Activated B cell treated with CpG ODN at 0.5 μM for 24 hours (primary cell): Measurements from ENCODE around the gene RALGAPB. TPM values are rescaled to one million over a fixed set of nuclear protein-coding genes. Genes with fewer than 3 reads are reported as not detected.

Experiments used
- ATAC-seq: fragments of 200-7000 bp; cut with Tn5 transposase; one replicate; pipeline ENCODE4 v1.10.0; 2021; ENCODE audit warnings: low read depth, mild to moderate bottlenecking, moderate library complexity
- CTCF ChIA-PET: fragments of 350-600 bp; sonication (Branson Sonifier 250); formaldehyde crosslinking; loops from one replicate; lab custom pipeline; 2021; ENCODE audit warnings: antibody characterized with exemption; lab: Charles Lee
- POLR2A ChIA-PET: fragments of 350-600 bp; sonication (Branson Sonifier 250); formaldehyde crosslinking; loops from one replicate; lab custom pipeline; 2021; ENCODE audit warnings: antibody characterized with exemption; lab: Charles Lee
- DNase-seq: peaks from one replicate; pipeline ENCODE4 v3.0.0; 2022
- H3K27ac Mint-ChIP-seq: one replicate; pipeline ENCODE4 v1.8.0; 2020; ENCODE audit warnings: mixed read lengths
- H3K27me3 Mint-ChIP-seq: one replicate; pipeline ENCODE4 v1.8.0; 2021; ENCODE audit warnings: mixed read lengths
- H3K36me3 Mint-ChIP-seq: one replicate; pipeline ENCODE4 v1.8.0; 2021; ENCODE audit warnings: low read depth, mixed read lengths
- H3K4me1 Mint-ChIP-seq: one replicate; pipeline ENCODE4 v1.8.0; 2021; ENCODE audit warnings: mixed read lengths
- H3K4me3 Mint-ChIP-seq: one replicate; pipeline ENCODE4 v1.8.0; 2020; ENCODE audit warnings: mild to moderate bottlenecking, mixed read lengths
- H3K9me3 Mint-ChIP-seq: one replicate; pipeline ENCODE4 v1.8.0; 2020; ENCODE audit warnings: mixed read lengths
- intact Hi-C: fragments of 100-400 bp; cut with micrococcal nuclease; formaldehyde crosslinking; loops from one replicate; pipeline ENCODE4 v1.15.1; 2024
- total RNA-seq: library from RNA; stranded (reverse); gene quantifications from 2 replicates; pipeline ENCODE4 v1.2.3, GENCODE V29; 2022
- TF ChIP-seq, protein P1 (sequence below): fragments of 200-600 bp; IDR thresholded peaks from one replicate; pipeline ENCODE4 v1.8.0; 2022; ENCODE audit warnings: antibody characterized with exemption, mild to moderate bottlenecking

RALGAPB gene
- total RNA-seq, 1 donor from 2014 or later: 48.3 TPM

GRCh38 chr20:38485041-38485440, 12.4 kb downstream of the RALGAPB start:
- no peaks in the 10 kb centered on the region for H3K9me3 Mint-ChIP-seq
- no peak for ATAC-seq
- no peak overlapping the region for H3K4me3 Mint-ChIP-seq
- TF ChIP-seq, protein P1, sequence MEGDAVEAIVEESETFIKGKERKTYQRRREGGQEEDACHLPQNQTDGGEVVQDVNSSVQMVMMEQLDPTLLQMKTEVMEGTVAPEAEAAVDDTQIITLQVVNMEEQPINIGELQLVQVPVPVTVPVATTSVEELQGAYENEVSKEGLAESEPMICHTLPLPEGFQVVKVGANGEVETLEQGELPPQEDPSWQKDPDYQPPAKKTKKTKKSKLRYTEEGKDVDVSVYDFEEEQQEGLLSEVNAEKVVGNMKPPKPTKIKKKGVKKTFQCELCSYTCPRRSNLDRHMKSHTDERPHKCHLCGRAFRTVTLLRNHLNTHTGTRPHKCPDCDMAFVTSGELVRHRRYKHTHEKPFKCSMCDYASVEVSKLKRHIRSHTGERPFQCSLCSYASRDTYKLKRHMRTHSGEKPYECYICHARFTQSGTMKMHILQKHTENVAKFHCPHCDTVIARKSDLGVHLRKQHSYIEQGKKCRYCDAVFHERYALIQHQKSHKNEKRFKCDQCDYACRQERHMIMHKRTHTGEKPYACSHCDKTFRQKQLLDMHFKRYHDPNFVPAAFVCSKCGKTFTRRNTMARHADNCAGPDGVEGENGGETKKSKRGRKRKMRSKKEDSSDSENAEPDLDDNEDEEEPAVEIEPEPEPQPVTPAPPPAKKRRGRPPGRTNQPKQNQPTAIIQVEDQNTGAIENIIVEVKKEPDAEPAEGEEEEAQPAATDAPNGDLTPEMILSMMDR: no peak
- ChIA-PET POLR2A (interaction anchor here (1.5 kb wide), 1 partner anchor 12 kb away, joined by 5 read pairs; the partner anchor contains the start of gene RALGAPB), CTCF (interaction anchor here (1.0 kb wide), 1 partner anchor 39 kb away, joined by 3 read pairs; no protein-coding TSS in a partner anchor)
- H3K27ac Mint-ChIP-seq: no peak overlapping the region
- intact Hi-C loops: no loop called here
- no peak for DNase-seq
- no peaks in the 10 kb centered on the region for H3K27me3 Mint-ChIP-seq
- H3K36me3 Mint-ChIP-seq: peaks cover 45% of the 10 kb centered on the region
- peaks cover 7% of the 10 kb centered on the region for H3K4me1 Mint-ChIP-seq

DNA sequence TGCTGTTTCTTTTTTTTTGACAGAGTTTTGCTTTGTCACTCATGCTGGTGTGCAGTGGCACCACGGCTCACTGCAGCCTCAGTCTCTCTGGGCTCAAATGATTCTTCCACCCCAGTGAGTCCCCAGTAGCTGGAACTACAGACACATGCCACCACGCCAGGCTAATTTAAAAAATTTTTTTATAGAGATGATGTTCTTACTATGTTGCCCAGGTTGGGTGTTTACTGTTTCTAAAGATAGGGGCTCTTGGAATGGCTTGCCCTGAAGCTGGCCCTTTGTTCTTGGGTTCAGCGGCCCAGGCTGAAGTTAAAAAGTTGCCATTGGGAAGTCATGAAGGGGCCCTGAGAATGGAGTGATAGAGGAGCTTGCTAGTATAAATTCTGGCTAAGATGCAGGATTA, 16.5 kb downstream of the RALGAPB start:
- ATAC-seq (no peak), DNase-seq (no peak)
- peaks cover 55% of the 10 kb centered on the region for H3K36me3 Mint-ChIP-seq
- H3K27ac Mint-ChIP-seq: no peak overlapping the region
- H3K4me3 Mint-ChIP-seq: no peak overlapping the region
- no peaks in the 10 kb centered on the region for H3K9me3 Mint-ChIP-seq
- H3K4me1 Mint-ChIP-seq: peaks cover 2% of the 10 kb centered on the region
- intact Hi-C loops: no loop called here
- POLR2A ChIA-PET: interaction anchor here (0.7 kb wide), 1 partner anchor 13 kb away, joined by 5 read pairs; no protein-coding TSS in a partner anchor
- CTCF ChIA-PET: no interaction called here
- H3K27me3 Mint-ChIP-seq: no peaks in the 10 kb centered on the region
- TF ChIP-seq, protein P1: no peak

DNA sequence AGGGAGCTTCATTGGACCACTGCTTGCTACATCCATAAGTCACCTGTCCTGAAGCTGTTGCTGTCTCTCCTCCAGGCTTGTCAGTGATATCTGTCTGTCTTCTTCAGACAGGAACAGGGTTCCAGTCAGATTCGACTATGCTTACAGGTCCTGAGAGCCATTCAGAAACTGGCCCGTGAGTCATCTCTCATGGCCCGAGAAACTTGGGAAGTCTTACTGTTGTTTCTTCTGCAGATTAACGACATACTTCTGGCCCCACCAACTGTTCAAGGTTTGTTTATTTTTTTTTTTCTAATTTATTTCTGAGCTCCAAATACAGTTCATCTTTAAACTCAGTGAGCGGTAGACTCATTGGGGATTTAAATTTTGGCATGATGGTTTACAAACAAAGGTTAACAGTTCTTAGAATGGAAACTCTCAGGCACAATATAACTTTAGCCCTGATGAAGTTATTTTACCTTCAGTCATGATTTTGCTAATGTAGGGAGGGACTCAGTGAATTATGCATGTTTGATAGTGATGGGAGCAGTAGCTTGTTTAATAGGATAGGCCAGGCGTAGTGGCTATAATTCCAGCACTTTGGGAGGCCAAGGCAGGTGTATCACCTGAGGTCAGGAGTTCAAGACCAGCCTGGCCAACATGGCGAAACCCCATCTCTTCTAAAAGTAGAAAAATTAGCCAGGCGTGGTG, 24.7 kb downstream of the RALGAPB start:
- Mint-ChIP-seq H3K4me3 (no peak overlapping the region), H3K36me3 (peaks cover 85% of the 10 kb centered on the region), H3K9me3 (no peaks in the 10 kb centered on the region), H3K27ac (no peak overlapping the region), H3K4me1 (no peaks in the 10 kb centered on the region), H3K27me3 (no peaks in the 10 kb centered on the region)
- TF ChIP-seq, protein P1: no peak
- no peak for ATAC-seq
- intact Hi-C loops: no loop called here
- CTCF ChIA-PET: no interaction called here
- DNase-seq: no peak
- POLR2A ChIA-PET: no interaction called here

GRCh38 chr20:38498909-38499308, 26.3 kb downstream of the RALGAPB start:
- H3K4me1 Mint-ChIP-seq: no peaks in the 10 kb centered on the region
- CTCF ChIA-PET: no interaction called here
- POLR2A ChIA-PET: no interaction called here
- no peak overlapping the region for H3K27ac Mint-ChIP-seq
- DNase-seq (no peak), ATAC-seq (no peak)
- intact Hi-C loops: no loop called here
- peaks cover 85% of the 10 kb centered on the region for H3K36me3 Mint-ChIP-seq
- TF ChIP-seq, protein P1: no peak
- no peak overlapping the region for H3K4me3 Mint-ChIP-seq
- H3K27me3 Mint-ChIP-seq: no peaks in the 10 kb centered on the region
- no peaks in the 10 kb centered on the region for H3K9me3 Mint-ChIP-seq

DNA sequence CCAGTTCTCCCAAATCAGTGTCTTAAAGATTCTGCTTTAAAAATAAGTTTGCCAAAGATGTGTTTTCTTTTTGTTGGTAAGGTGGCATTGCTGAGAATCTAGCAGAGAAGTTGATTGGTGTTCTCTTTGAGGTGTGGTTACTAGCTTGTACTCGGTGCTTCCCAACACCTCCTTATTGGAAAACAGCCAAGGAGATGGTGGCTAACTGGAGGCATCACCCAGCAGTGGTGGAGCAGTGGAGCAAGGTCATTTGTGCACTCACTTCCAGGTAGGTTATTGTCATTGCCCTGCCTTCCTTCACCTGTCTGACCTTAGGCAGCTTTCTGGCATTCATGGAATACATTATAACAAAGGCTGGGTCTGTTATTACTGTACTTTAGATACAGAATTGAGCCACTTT, 26.7 kb downstream of the RALGAPB start:
- Mint-ChIP-seq H3K4me3 (no peak overlapping the region), H3K36me3 (peaks cover 85% of the 10 kb centered on the region), H3K9me3 (peaks cover under 1% of the 10 kb centered on the region), H3K27me3 (no peaks in the 10 kb centered on the region), H3K4me1 (no peaks in the 10 kb centered on the region), H3K27ac (no peak overlapping the region)
- DNase-seq (no peak), ATAC-seq (no peak)
- intact Hi-C loops: no loop called here
- TF ChIP-seq, protein P1: no peak
- CTCF ChIA-PET: interaction anchor here (0.5 kb wide), 1 partner anchor 1209 kb away, joined by 3 read pairs; no protein-coding TSS in a partner anchor
- POLR2A ChIA-PET: no interaction called here
